Epithelial cell of proximal tubule (primary cell): Measurements from ENCODE around the gene PAQR6. TPM values are rescaled to one million over a fixed set of nuclear protein-coding genes. Genes with fewer than 3 reads are reported as not detected.

ENCODE experiments used
- DNase-seq: peaks from one replicate; pipeline ENCODE4 v3.0.0-alpha.2; 2011; ENCODE audit warnings: low read depth
- H3K4me3 ChIP-seq: 2 replicates; pipeline ENCODE4 v1.5.1; 2011; ENCODE audit warnings: low read depth, mild to moderate bottlenecking, low read length
- CTCF ChIP-seq: conservative IDR thresholded peaks from 2 replicates; pipeline ENCODE4 v1.5.1; 2012; ENCODE audit warnings: low read depth, mild to moderate bottlenecking, low read length
- total RNA-seq: library from RNA; depleted of rRNA; stranded (reverse); fragments of >200 nt; gene quantifications from 2 replicates; pipeline ENCODE4 v1.2.3, GENCODE V29; 2015

Gene PAQR6
- total RNA-seq, 1 donor from 2014 or later: 1.5 TPM

- no peak for TF ChIP-seq CTCF
- no peak overlapping the region for H3K4me3 ChIP-seq
- no peak for DNase-seq
Measured at GRCh38 chr1:156253634-156254033, 5.8 kb upstream of the PAQR6 start.

DNA sequence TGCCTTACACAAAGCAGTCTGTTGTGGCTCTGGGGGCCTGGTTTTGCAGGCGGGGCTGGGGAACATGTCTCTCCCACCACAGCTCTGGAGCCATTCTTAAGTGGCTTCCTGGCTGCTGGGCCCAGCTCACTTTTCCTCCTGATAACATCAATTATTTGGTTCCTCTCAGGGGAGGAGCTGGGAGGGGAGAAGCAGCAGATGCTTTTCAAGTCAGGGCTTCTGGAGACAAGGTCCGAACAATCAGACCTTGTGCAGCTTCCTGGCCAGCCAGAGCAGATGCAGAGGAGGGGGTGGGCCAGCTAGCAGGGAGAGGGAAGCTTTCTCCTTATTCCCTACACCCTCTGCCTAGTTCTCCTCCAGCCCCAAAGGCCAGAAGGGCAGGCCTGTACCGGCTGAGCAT lies 3.7 kb upstream of the PAQR6 start:
- DNase-seq: no peak
- TF ChIP-seq CTCF: no peak
- no peak overlapping the region for H3K4me3 ChIP-seq

DNA sequence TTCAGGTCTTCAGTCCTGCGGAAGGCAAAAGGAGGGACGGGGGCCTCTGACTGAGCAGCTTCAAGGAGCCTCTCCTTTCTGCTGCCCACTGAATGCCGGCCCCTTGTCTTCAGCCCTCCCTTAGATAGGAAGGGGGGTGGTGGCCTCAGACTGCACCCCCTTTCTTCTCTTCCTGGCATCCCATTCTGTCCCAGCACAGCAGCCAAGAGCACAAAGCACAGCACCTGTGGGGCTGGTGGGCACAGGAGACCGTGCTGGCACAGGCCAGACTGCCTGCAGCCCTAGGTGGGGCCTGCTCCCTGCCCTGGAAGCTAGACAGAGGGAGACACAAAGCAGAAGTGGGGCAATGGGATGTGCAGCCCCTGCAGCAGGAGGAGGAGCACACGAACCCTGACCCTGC lies 1.7 kb upstream of the PAQR6 start:
- no peak for DNase-seq
- TF ChIP-seq CTCF: no peak
- no peak overlapping the region for H3K4me3 ChIP-seq

GRCh38 chr1:156248323-156248683 lies 447 bp upstream of the PAQR6 start:
- no peak overlapping the region for H3K4me3 ChIP-seq
- TF ChIP-seq CTCF: no peak
- DNase-seq: no peak

- no peak overlapping the region for H3K4me3 ChIP-seq
- TF ChIP-seq CTCF: no peak
- no peak for DNase-seq
Measured at GRCh38 chr1:156246781-156247459, 936 bp downstream of the PAQR6 start.

GRCh38 chr1:156246241-156246780 lies 1.5 kb downstream of the PAQR6 start:
- DNase-seq: no peak
- no peak for TF ChIP-seq CTCF
- H3K4me3 ChIP-seq: no peak overlapping the region
